ENCODE data around the gene COL9A2.

COL9A2 gene

GRCh38 chr1:40305451-40305850 is 11.6 kb downstream of the COL9A2 start:
- peaks cover 0 to 4% (median 0%) of the 10 kb centered on the region in 3 donors for H3K36me3 ChIP-seq
- H3K27ac ChIP-seq = no peak overlapping the region
- no peak for DNase-seq
- peaks cover 0 to 19% (median 8%) of the 10 kb centered on the region in 4 donors for H3K4me1 ChIP-seq
- H3K4me3 ChIP-seq = no peak overlapping the region
- intact Hi-C loops (cut with DNase I; ENCODE audit: low total_unique reads) = no loop called here
- no peak for TF ChIP-seq CTCF (IDR thresholded peaks at IDR 0.05)
- peaks cover 0 to 10% of the 10 kb centered on the region in 2 donors for H3K27me3 ChIP-seq
- H3K9me3 ChIP-seq = no peaks in the 10 kb centered on the region

- TF ChIP-seq CTCF (IDR thresholded peaks at IDR 0.05) = no peak
- peaks cover 0 to 10% (median 5%) of the 10 kb centered on the region in 4 donors for H3K4me1 ChIP-seq
- no peak for DNase-seq
- H3K9me3 ChIP-seq = no peaks in the 10 kb centered on the region
- H3K36me3 ChIP-seq = peaks cover 0 to 4% (median 0%) of the 10 kb centered on the region in 3 donors
- no peak overlapping the region for H3K27ac ChIP-seq
- intact Hi-C loops (cut with DNase I; ENCODE audit: low total_unique reads) = no loop called here
- H3K27me3 ChIP-seq = peaks cover 0 to 10% of the 10 kb centered on the region in 2 donors
- no peak overlapping the region for H3K4me3 ChIP-seq
Observed at GRCh38 chr1:40303790-40304189, 13.3 kb downstream of the COL9A2 start.

GRCh38 chr1:40303051-40303771 is 13.9 kb downstream of the COL9A2 start:
- Histone ChIP-seq H3K9me3 (no peaks in the 10 kb centered on the region), H3K4me3 (no peak overlapping the region), H3K27ac (no peak overlapping the region), H3K4me1 (peaks cover 0 to 4% (median 2%) of the 10 kb centered on the region in 4 donors), H3K36me3 (peaks cover 0 to 4% (median 0%) of the 10 kb centered on the region in 3 donors), H3K27me3 (peaks cover 0 to 10% of the 10 kb centered on the region in 2 donors)
- no peak for TF ChIP-seq CTCF (IDR thresholded peaks at IDR 0.05)
- no peak for DNase-seq
- intact Hi-C loops (cut with DNase I; ENCODE audit: low total_unique reads) = no loop called here

- no peaks in the 10 kb centered on the region for H3K4me1 ChIP-seq
- no peak for TF ChIP-seq CTCF (IDR thresholded peaks at IDR 0.05)
- no peak for DNase-seq
- H3K27ac ChIP-seq = no peak overlapping the region
- H3K9me3 ChIP-seq = no peaks in the 10 kb centered on the region
- peaks cover 0 to 4% (median 0%) of the 10 kb centered on the region in 3 donors for H3K36me3 ChIP-seq
- no peak overlapping the region for H3K4me3 ChIP-seq
- intact Hi-C loops (cut with DNase I; ENCODE audit: low total_unique reads) = no loop called here
- H3K27me3 ChIP-seq = peaks cover 0 to 10% of the 10 kb centered on the region in 2 donors
Observed at GRCh38 chr1:40302475-40302874, 14.6 kb downstream of the COL9A2 start.

- intact Hi-C loops (cut with DNase I; ENCODE audit: low total_unique reads) = no loop called here
- Histone ChIP-seq H3K27ac (no peak overlapping the region), H3K9me3 (no peaks in the 10 kb centered on the region), H3K4me3 (no peak overlapping the region), H3K27me3 (peaks cover 0 to 10% of the 10 kb centered on the region in 2 donors), H3K36me3 (peaks cover 0 to 4% (median 0%) of the 10 kb centered on the region in 3 donors), H3K4me1 (no peaks in the 10 kb centered on the region)
- DNase-seq = no peak
- TF ChIP-seq CTCF (IDR thresholded peaks at IDR 0.05) = no peak
Observed at GRCh38 chr1:40301541-40302299, 15.4 kb downstream of the COL9A2 start.

All from tibial artery (tissue), 4 donors.